Activated CD8-positive, alpha-beta T cell treated with anti-CD3 and anti-CD28 coated beads, Interleukin-2, amount 10 ng/mL, durations not matched to agents 7 days and 5 days (primary cell): ENCODE data around the gene KRT72. TPM values are rescaled to one million over a fixed set of nuclear protein-coding genes. Genes with fewer than 3 reads are reported as not detected.

Experiments
- ATAC-seq: fragments of 150-1000 bp; cut with Tn5 transposase; one replicate; pipeline ENCODE4 v1.10.0; 2021; ENCODE audit warnings: moderate library complexity
- CTCF ChIA-PET: fragments of 350-600 bp; sonication (Branson Sonifier 250); formaldehyde crosslinking; loops from one replicate; lab custom pipeline; 2021; ENCODE audit warnings: antibody characterized with exemption; lab: Charles Lee
- POLR2A ChIA-PET: fragments of 350-600 bp; sonication (Branson Sonifier 250); formaldehyde crosslinking; loops from one replicate; lab custom pipeline; 2021; ENCODE audit warnings: antibody characterized with exemption; lab: Charles Lee
- DNase-seq: peaks from one replicate; pipeline ENCODE4 v3.0.0-alpha.2; 2020
- H3K27ac Mint-ChIP-seq: one replicate; pipeline ENCODE4 v1.8.0; 2021; ENCODE audit warnings: mild to moderate bottlenecking, mixed read lengths
- H3K27me3 Mint-ChIP-seq: one replicate; pipeline ENCODE4 v1.8.0; 2021; ENCODE audit warnings: low read depth, mixed read lengths
- H3K36me3 Mint-ChIP-seq: one replicate; pipeline ENCODE4 v1.8.0; 2021; ENCODE audit warnings: low read depth, mixed read lengths
- H3K4me1 Mint-ChIP-seq: one replicate; pipeline ENCODE4 v1.8.0; 2021; ENCODE audit warnings: low read depth, mixed read lengths
- H3K4me3 Mint-ChIP-seq: one replicate; pipeline ENCODE4 v1.8.0; 2021; ENCODE audit warnings: mild to moderate bottlenecking, mixed read lengths
- H3K9me3 Mint-ChIP-seq: one replicate; pipeline ENCODE4 v1.8.0; 2022; ENCODE audit warnings: mixed read lengths; ENCODE audit not compliant: insufficient read depth
- total RNA-seq, 2 experiments: library from RNA; stranded (reverse); gene quantifications; one replicate each; pipeline ENCODE4 v1.2.3, GENCODE V29; 2021

The KRT72 gene
- total RNA-seq, 2 experiments from 2014 or later, result 0.40 to 0.44 TPM

DNA sequence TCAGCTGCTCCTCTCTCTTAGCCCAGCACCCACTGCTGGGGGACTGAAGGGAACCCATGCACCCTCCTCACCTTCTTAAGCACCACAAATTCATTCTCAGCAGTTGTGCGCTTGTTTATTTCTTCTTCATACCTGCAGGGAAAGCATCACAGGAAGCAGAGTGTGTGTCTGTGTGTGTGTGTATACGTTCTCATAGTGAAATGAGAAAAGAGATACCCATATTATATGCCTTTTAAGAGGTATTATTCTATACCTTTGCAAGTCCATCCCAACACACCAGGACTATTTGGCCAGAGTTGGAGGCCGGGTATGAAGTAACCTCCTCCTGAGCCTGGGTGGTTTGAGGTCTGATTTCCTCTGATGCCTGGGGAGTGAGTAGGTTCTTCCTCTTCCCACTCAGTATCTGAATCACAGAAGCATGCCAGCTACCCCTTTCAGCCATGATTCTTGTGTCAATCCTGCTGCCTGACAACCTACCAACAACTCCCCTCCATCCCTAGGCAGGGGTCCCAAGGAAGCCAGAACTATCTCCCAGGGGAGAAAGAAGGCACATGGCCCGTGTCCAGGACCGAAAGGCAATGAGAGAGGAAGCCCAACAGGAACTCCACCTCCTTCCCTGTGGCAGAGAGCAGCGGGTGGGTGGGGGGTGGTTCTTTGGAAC lies 14.1 kb upstream of the KRT72 start:
- peak; percentile 59 for ATAC-seq
- Mint-ChIP-seq H3K27ac (peak overlapping the region; percentile 19), H3K9me3 (no peaks in the 10 kb centered on the region), H3K27me3 (peaks cover 3% of the 10 kb centered on the region), H3K36me3 (no peaks in the 10 kb centered on the region), H3K4me1 (peaks cover 56% of the 10 kb centered on the region), H3K4me3 (peak overlapping the region; percentile 16)
- ChIA-PET POLR2A (no interaction called here), CTCF (interaction anchor here (0.8 to 1.2 kb wide), 2 partner anchors 18 to 30 kb away, joined by 3 to 4 read pairs; no protein-coding TSS in a partner anchor)
- peak; percentile 20 for DNase-seq

DNA sequence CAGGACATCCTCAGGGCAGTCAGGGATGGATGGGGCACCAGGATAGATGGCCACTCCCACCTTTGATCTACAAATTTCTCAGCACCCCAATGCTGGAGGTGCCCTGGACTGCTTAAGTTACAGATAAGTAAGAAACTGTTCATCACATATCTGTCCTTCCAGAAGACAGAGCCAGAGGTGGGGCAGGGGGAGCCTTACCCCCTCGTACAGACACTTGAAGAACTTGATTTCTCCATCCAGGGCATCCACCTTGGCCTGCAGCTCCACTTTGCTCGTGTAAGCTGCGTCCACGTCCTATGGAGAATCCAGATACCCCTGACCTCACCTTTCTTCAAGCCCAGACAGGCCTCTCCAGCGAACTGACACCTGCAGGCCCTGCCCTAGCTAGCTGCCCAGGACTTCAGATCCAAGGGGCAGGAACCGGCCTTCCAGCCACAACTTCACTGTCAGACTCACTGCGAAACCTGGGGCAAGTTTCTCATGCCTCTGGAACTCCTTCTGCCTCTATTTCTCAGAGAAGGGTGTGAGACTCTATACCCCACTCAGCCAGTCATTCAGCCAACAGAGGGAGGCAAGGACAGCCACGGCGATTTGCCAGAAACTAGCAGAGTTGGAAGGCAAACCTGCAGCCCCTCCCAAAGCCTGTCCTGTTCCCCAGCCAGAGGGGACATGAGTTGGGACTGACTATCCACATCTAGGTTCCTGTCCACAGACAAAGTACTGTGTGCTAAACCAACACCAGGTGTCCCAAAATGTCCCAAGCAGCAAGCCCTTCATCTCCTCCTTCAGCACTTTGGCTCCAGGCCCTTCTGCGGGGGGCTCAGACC lies 13.3 kb upstream of the KRT72 start:
- H3K27ac Mint-ChIP-seq, result peak overlapping the region; percentile 19

GRCh38 chr12:52613384-52614030 lies 12.2 kb upstream of the KRT72 start:
- Mint-ChIP-seq H3K4me3 (no peak overlapping the region), H3K27me3 (peaks cover 6% of the 10 kb centered on the region), H3K36me3 (no peaks in the 10 kb centered on the region), H3K4me1 (peaks cover 71% of the 10 kb centered on the region), H3K27ac (peak overlapping the region; percentile 12), H3K9me3 (no peaks in the 10 kb centered on the region)
- POLR2A ChIA-PET, result no interaction called here
- DNase-seq, result no peak
- CTCF ChIA-PET, result interaction anchor here (1.0 to 3.7 kb wide), 4 partner anchors 11 to 31 kb away, joined by 3 to 31 read pairs (median 4); no protein-coding TSS in a partner anchor
- ATAC-seq, result no peak

More for the DNA sequence above, 13.3 kb upstream of the KRT72 start:
- Mint-ChIP-seq H3K36me3 (no peaks in the 10 kb centered on the region), H3K27me3 (peaks cover 3% of the 10 kb centered on the region), H3K9me3 (no peaks in the 10 kb centered on the region), H3K4me1 (peaks cover 61% of the 10 kb centered on the region), H3K4me3 (no peak overlapping the region)
- DNase-seq (peak; percentile 20), ATAC-seq (no peak)
- ChIA-PET POLR2A (no interaction called here), CTCF (interaction anchor here (0.8 to 1.2 kb wide), 2 partner anchors 17 to 29 kb away, joined by 3 to 4 read pairs; no protein-coding TSS in a partner anchor)

DNA sequence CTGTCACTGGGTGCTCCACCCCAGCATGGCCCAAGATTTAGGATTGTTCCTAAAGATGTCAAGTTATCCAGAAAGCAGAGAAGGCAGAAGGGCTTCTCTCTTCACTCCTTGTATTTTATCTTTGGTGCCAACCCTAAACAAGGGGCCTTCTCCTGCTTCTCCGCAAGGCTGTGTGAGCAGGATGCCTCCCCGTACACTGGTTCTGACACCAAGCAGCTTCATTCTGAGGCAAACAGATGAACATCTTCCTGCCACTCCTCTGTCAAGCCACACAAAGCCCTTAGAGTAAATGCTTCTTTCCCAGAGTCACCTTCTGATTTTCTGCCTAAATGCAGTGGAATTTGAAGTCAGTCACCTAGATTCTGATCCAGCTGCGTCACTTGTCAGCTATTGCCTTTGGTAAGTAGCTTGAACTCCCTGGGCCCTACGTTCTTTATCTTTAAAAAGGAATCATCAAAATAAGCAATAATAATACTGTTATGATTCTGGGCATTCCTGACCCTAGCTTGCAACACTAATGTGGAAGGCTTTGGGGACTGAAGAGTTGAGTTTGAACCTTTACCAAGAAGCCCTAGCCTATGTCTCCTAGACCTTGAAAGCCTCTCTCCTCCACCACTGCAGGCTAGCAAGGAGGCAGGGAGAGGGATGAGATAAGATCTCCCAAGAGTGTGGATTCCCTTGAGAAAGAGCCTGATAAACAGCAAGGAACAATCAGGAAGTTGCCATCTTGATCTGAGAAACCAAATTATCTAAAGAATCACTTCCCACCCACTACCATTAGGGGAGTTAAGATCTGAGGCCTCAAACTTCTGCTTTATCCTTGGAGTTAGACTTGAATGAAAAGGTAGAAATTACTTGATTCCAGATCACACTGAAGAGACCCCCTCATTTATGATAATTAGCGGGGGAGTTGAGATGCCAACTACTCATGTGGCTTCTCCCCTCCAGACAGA lies 11.4 kb upstream of the KRT72 start:
- no peak for DNase-seq
- Mint-ChIP-seq H3K27ac (peak overlapping the region; percentile 58), H3K4me1 (peaks cover 75% of the 10 kb centered on the region), H3K4me3 (no peak overlapping the region), H3K36me3 (no peaks in the 10 kb centered on the region), H3K9me3 (no peaks in the 10 kb centered on the region), H3K27me3 (peaks cover 6% of the 10 kb centered on the region)
- CTCF ChIA-PET, result interaction anchor here (0.8 to 3.7 kb wide), 7 partner anchors 11 to 258 kb away, joined by 3 to 31 read pairs (median 4); no protein-coding TSS in a partner anchor
- no peak for ATAC-seq
- POLR2A ChIA-PET, result interaction anchor here (1.2 kb wide), 1 partner anchor 21 kb away, joined by 4 read pairs; no protein-coding TSS in a partner anchor

- H3K4me3 Mint-ChIP-seq, result no peak overlapping the region
- DNase-seq (no peak), ATAC-seq (no peak)
- ChIA-PET POLR2A (interaction anchor here (1.3 to 1.4 kb wide), 2 partner anchors 10 to 15 kb away, joined by 3 read pairs; partner anchors contain the start of gene KRT72), CTCF (interaction anchor here (1.0 to 3.7 kb wide), 12 partner anchors 8 to 262 kb away, joined by 3 to 31 read pairs (median 4); no protein-coding TSS in a partner anchor)
- H3K9me3 Mint-ChIP-seq, result no peaks in the 10 kb centered on the region
- H3K4me1 Mint-ChIP-seq, result peaks cover 68% of the 10 kb centered on the region
- H3K27ac Mint-ChIP-seq, result peak overlapping the region; percentile 66
- H3K27me3 Mint-ChIP-seq, result peaks cover 3% of the 10 kb centered on the region
- H3K36me3 Mint-ChIP-seq, result no peaks in the 10 kb centered on the region
Measured at GRCh38 chr12:52611080-52611468, 9.8 kb upstream of the KRT72 start.

DNA sequence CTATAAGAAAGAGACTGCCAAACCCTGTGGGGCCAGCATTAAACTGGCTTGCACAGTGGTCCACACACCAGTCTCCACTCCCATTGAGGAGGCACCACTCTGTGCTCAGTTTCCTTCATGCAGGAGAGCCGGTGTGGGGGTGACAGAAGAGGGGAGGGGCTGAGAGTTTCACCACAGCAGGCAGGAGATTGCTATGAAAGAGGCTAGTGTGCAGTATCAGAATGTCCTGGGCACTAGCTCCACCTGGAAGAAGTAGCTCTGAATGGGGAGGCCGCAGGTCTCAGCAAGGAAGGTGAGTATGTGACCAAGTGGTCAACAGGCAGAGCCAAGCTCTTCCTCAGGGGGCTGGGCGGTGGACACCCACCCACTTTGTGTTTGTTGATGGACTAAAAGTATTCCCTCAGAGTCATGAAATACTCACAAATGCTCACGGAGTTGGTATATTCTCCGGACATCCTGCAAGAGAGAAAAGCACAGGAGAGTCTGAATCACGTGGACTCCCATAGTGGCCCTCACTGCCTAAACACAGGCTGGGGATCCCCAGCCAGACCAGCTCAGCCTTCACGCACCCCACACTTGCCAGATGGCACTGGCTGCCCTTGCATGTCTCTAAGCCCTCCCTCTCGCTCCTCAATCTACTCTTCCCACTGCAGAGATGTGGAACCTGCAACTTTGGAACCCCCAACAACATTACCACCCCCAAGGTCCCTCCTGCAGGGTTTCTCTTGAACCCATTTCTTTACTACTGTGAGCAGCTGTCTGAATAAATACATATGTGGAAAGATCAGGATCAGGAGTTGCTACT lies 7.8 kb upstream of the KRT72 start:
- H3K27me3 Mint-ChIP-seq, result peaks cover 3% of the 10 kb centered on the region
- no peak for ATAC-seq
- no peak for DNase-seq
- H3K36me3 Mint-ChIP-seq, result no peaks in the 10 kb centered on the region
- POLR2A ChIA-PET, result no interaction called here
- CTCF ChIA-PET, result interaction anchor here (0.8 to 2.1 kb wide), 7 partner anchors 13 to 276 kb away, joined by 3 to 6 read pairs (median 5); no protein-coding TSS in a partner anchor
- H3K27ac Mint-ChIP-seq, result no peak overlapping the region
- no peak overlapping the region for H3K4me3 Mint-ChIP-seq
- no peaks in the 10 kb centered on the region for H3K9me3 Mint-ChIP-seq
- peaks cover 65% of the 10 kb centered on the region for H3K4me1 Mint-ChIP-seq

- Mint-ChIP-seq H3K27ac (no peak overlapping the region), H3K27me3 (peaks cover 3% of the 10 kb centered on the region), H3K4me3 (no peak overlapping the region), H3K4me1 (peaks cover 68% of the 10 kb centered on the region), H3K36me3 (no peaks in the 10 kb centered on the region), H3K9me3 (no peaks in the 10 kb centered on the region)
- no peak for DNase-seq
- CTCF ChIA-PET, result interaction anchor here (0.7 to 2.1 kb wide), 6 partner anchors 13 to 271 kb away, joined by 3 to 6 read pairs (median 4); no protein-coding TSS in a partner anchor
- POLR2A ChIA-PET, result no interaction called here
- no peak for ATAC-seq
Measured at GRCh38 chr12:52608161-52608560, 6.9 kb upstream of the KRT72 start.

DNA sequence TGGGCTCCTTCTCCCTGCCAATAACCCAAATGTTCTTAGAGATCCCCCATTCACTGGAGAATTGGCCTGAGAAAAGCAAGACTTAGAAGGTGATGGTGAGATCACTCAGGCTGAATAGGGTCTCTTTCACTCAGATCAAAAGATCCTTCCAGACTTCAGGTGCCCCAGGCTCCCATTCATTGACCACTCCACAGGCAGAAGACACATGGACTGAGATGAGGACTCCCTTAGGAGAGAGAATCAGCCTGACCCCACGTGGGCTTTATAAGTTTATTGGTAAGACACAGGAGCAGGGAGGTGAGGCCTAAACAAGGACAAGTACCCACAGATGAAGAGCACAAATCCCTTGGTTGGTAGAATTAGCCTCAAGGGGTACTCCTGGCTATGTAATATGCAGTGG lies 6.1 kb upstream of the KRT72 start:
- ATAC-seq, result no peak
- Mint-ChIP-seq H3K4me1 (peaks cover 61% of the 10 kb centered on the region), H3K27ac (no peak overlapping the region), H3K4me3 (no peak overlapping the region), H3K27me3 (peaks cover 3% of the 10 kb centered on the region), H3K9me3 (no peaks in the 10 kb centered on the region), H3K36me3 (no peaks in the 10 kb centered on the region)
- POLR2A ChIA-PET, result no interaction called here
- CTCF ChIA-PET, result interaction anchor here (0.7 to 2.1 kb wide), 2 partner anchors 18 to 272 kb away, joined by 3 to 6 read pairs; no protein-coding TSS in a partner anchor
- no peak for DNase-seq

- ChIA-PET CTCF (interaction anchor here (0.8 to 2.6 kb wide), 5 partner anchors 20 to 273 kb away, joined by 3 to 6 read pairs (median 4); no protein-coding TSS in a partner anchor), POLR2A (no interaction called here)
- Mint-ChIP-seq H3K27ac (no peak overlapping the region), H3K4me3 (no peak overlapping the region), H3K27me3 (peaks cover 3% of the 10 kb centered on the region), H3K4me1 (peaks cover 58% of the 10 kb centered on the region), H3K36me3 (no peaks in the 10 kb centered on the region), H3K9me3 (no peaks in the 10 kb centered on the region)
- ATAC-seq (no peak), DNase-seq (no peak)
Measured at GRCh38 chr12:52606581-52607218, 5.4 kb upstream of the KRT72 start.
